Uterus (tissue), 2 donors: Measurements from ENCODE around the gene SNX9.
"Not testable (repeated sequence)": the region's sequence is repeated elsewhere in the genome, so short reads cannot be mapped to it uniquely, and the experiment has no call there.

ENCODE experiments used
- CTCF ChIP-seq, 4 experiments: fragments of 200-600 bp in 2 of 4; fragments of 450-650 bp in 2 of 4; sonication (generic) in 2 of 4; IDR thresholded peaks; one replicate each; pipeline ENCODE4 v1.5.1; 2016 to 2019; ENCODE audit warnings: antibody characterized with exemption in 4 of 4, mild to moderate bottlenecking in 2 of 4, moderate library complexity in 1 of 4
- POLR2A ChIP-seq, 2 donors: fragments of 450-650 bp; IDR thresholded peaks; one replicate each; pipeline ENCODE4 v1.6.1; 2016; ENCODE audit warnings: antibody characterized with exemption in 2 of 2, mild to moderate bottlenecking in 1 of 2, moderate library complexity in 1 of 2

GRCh38 chr6:157858664-157859063, 35.6 kb downstream of the SNX9 start:
- TF ChIP-seq POLR2A, CTCF (IDR thresholded peaks at IDR 0.05): not testable (repeated sequence)
